Fibroblast of lung (primary cell): ENCODE measurements around the gene APOL4. TPM values are rescaled to one million over a fixed set of nuclear protein-coding genes. Genes with fewer than 3 reads are reported as not detected.
A peak's percentile ranks its signal among the peaks of the same experiment; 100 is the strongest.

Source experiments
- DNase-seq, 2 donors: peaks; one replicate each; pipeline versions ENCODE4 v3.0.0 to v3.0.0-alpha.2; 2010; ENCODE audit warnings: low read depth in 2 of 2
- H2AFZ ChIP-seq: 2 replicates; pipeline ENCODE4 v1.5.1; 2012; ENCODE audit warnings: low read length, control low read depth, inconsistent platforms
- H3K27ac ChIP-seq: 2 replicates; pipeline ENCODE4 v1.5.1; 2011; ENCODE audit warnings: low read length, control low read depth; ENCODE audit not compliant: insufficient read depth
- H3K27me3 ChIP-seq: 2 replicates; pipeline ENCODE4 v1.5.1; 2011; ENCODE audit warnings: mild to moderate bottlenecking, low read length; ENCODE audit not compliant: control insufficient read depth, insufficient read depth
- H3K36me3 ChIP-seq: 2 replicates; pipeline ENCODE4 v1.5.1; 2011; ENCODE audit warnings: low read length; ENCODE audit not compliant: control insufficient read depth, insufficient read depth
- H3K4me1 ChIP-seq: 2 replicates; pipeline ENCODE4 v1.5.1; 2011; ENCODE audit warnings: low read length; ENCODE audit not compliant: control insufficient read depth, insufficient read depth; ENCODE audit errors: extremely low read depth
- H3K4me2 ChIP-seq: 2 replicates; pipeline ENCODE4 v1.5.1; 2011; ENCODE audit warnings: low read length, control low read depth; ENCODE audit not compliant: insufficient read depth; ENCODE audit errors: extremely low read depth
- H3K4me3 ChIP-seq, 4 experiments: fragments of 200-600 bp in 1 of 4; sonication (generic) in 1 of 4; replicated peaks in 1 of 4; 2 replicates each; pipeline ENCODE4 v1.5.1; 2011 to 2016; ENCODE audit warnings: low read length in 4 of 4, low read depth in 3 of 4, mild to moderate bottlenecking in 3 of 4, control low read depth in 2 of 4, inconsistent platforms in 1 of 4, mixed read lengths in 1 of 4; ENCODE audit not compliant: insufficient read depth in 1 of 4; ENCODE audit errors: control extremely low read depth in 1 of 4
- H3K79me2 ChIP-seq: 2 replicates; pipeline ENCODE4 v1.5.1; 2012; ENCODE audit warnings: mild to moderate bottlenecking, low read length, inconsistent platforms; ENCODE audit not compliant: control insufficient read depth, insufficient read depth
- H3K9ac ChIP-seq: 2 replicates; pipeline ENCODE4 v1.5.1; 2011; ENCODE audit warnings: mild to moderate bottlenecking, low read length, control low read depth; ENCODE audit not compliant: insufficient read depth
- H3K9me3 ChIP-seq: 2 replicates; pipeline ENCODE4 v1.5.1; 2012; ENCODE audit warnings: low read depth, low read length; ENCODE audit not compliant: control insufficient read depth, insufficient read depth
- H4K20me1 ChIP-seq: 2 replicates; pipeline ENCODE4 v1.5.1; 2011; ENCODE audit warnings: low read length; ENCODE audit not compliant: control insufficient read depth, insufficient read depth; ENCODE audit errors: extremely low read depth
- CTCF ChIP-seq, 2 donors: IDR thresholded peaks in 1 of 2; conservative IDR thresholded peaks in 1 of 2; 1 replicate in 1 of 2; 2 replicates in 1 of 2; pipeline ENCODE4 v1.5.1; 2011 to 2012; ENCODE audit warnings: low read length in 2 of 2, control low read depth in 1 of 2, inconsistent platforms in 1 of 2, low read depth in 1 of 2, mild to moderate bottlenecking in 1 of 2
- EZH2 ChIP-seq: IDR thresholded peaks from 2 replicates; pipeline ENCODE4 v1.5.1; 2012; ENCODE audit warnings: low read length, control low read depth, mild to moderate bottlenecking; ENCODE audit errors: missing control alignments
- polyA plus RNA-seq, 2 donors: library from polyadenylated mRNA; depleted of rRNA in 1 of 2; stranded (reverse) in 1 of 2; unstranded in 1 of 2; fragments of >200 nt; gene quantifications; 2 replicates each; pipeline ENCODE4 v1.2.1, GENCODE V29; 2011 to 2012; ENCODE audit warnings: missing spikeins in 1 of 2
- total RNA-seq: library from RNA; depleted of rRNA; stranded (reverse); fragments of >200 nt; gene quantifications from 2 replicates; pipeline ENCODE4 v1.2.1, GENCODE V29; 2014

Gene APOL4
- total and polyA plus RNA-seq, 2 donors (not counting 1 experiment from before 2014, with no cell fraction given), result 0.31 to 2.0 TPM

- H3K4me1 ChIP-seq, result peaks cover 4% of the 10 kb centered on the region
- H4K20me1 ChIP-seq, result no peaks in the 10 kb centered on the region
- H3K9ac ChIP-seq, result no peak overlapping the region
- DNase-seq, result peak; percentile 56 to 80
- H2AFZ ChIP-seq, result no peak overlapping the region
- no peaks in the 10 kb centered on the region for H3K36me3 ChIP-seq
- no peak overlapping the region for H3K4me2 ChIP-seq
- no peaks in the 10 kb centered on the region for H3K9me3 ChIP-seq
- no peak overlapping the region for H3K27ac ChIP-seq
- no peak for TF ChIP-seq CTCF (conservative IDR thresholded peaks at IDR 0.05 in 1 of 2, IDR thresholded peaks at IDR 0.05 in 1 of 2; ENCODE audit: low read depth in 1 of 2, low read length in 2 of 2)
- TF ChIP-seq EZH2, result no peak
- H3K27me3 ChIP-seq, result no peaks in the 10 kb centered on the region
- no peaks in the 10 kb centered on the region for H3K79me2 ChIP-seq
- H3K4me3 ChIP-seq, result no peak overlapping the region
These were observed 4.6 kb downstream of the APOL4 start for GRCh38 chr22:36197065-36197440.

- H3K9ac ChIP-seq, result no peak overlapping the region
- no peak for TF ChIP-seq EZH2
- TF ChIP-seq CTCF (conservative IDR thresholded peaks at IDR 0.05 in 1 of 2, IDR thresholded peaks at IDR 0.05 in 1 of 2; ENCODE audit: low read depth in 1 of 2, low read length in 2 of 2), result no peak
- DNase-seq, result no peak
- no peak overlapping the region for H3K27ac ChIP-seq
- H3K27me3 ChIP-seq, result no peaks in the 10 kb centered on the region
- H3K79me2 ChIP-seq, result no peaks in the 10 kb centered on the region
- H3K4me3 ChIP-seq, result no peak overlapping the region
- no peak overlapping the region for H2AFZ ChIP-seq
- H3K4me2 ChIP-seq, result no peak overlapping the region
- H3K4me1 ChIP-seq, result peaks cover 7% of the 10 kb centered on the region
- H4K20me1 ChIP-seq, result no peaks in the 10 kb centered on the region
- no peaks in the 10 kb centered on the region for H3K36me3 ChIP-seq
- H3K9me3 ChIP-seq, result no peaks in the 10 kb centered on the region
These were observed 5.2 kb downstream of the APOL4 start for GRCh38 chr22:36196254-36197064.

- Histone ChIP-seq H3K9me3 (no peaks in the 10 kb centered on the region), H3K4me1 (peaks cover 9% of the 10 kb centered on the region), H3K4me3 (no peak overlapping the region), H3K27me3 (no peaks in the 10 kb centered on the region), H3K4me2 (no peak overlapping the region), H3K79me2 (no peaks in the 10 kb centered on the region), H3K36me3 (no peaks in the 10 kb centered on the region), H3K27ac (no peak overlapping the region), H2AFZ (no peak overlapping the region), H3K9ac (no peak overlapping the region), H4K20me1 (no peaks in the 10 kb centered on the region)
- TF ChIP-seq EZH2 (no peak), CTCF (conservative IDR thresholded peaks at IDR 0.05 in 1 of 2, IDR thresholded peaks at IDR 0.05 in 1 of 2; ENCODE audit: low read depth in 1 of 2, low read length in 2 of 2) (peak; percentile 79 to 89)
- peak; percentile 65 to 83 for DNase-seq
These were observed 6.6 kb downstream of the APOL4 start for GRCh38 chr22:36194971-36195370.
